Limb (tissue), 2 donors: ENCODE measurements around the gene EHD4.

Source experiments
- DNase-seq, 2 donors: peaks; one replicate each; pipeline ENCODE4 v3.0.0-alpha.2; 2016; ENCODE audit errors: extremely low spot score in 2 of 2

EHD4 gene

GRCh38 chr15:41994772-41995475, 22.6 kb upstream of the EHD4 start:
- DNase-seq = no peak

- no peak for DNase-seq
Measured at GRCh38 chr15:41994171-41994650, 21.9 kb upstream of the EHD4 start.

GRCh38 chr15:41993472-41994170, 21.3 kb upstream of the EHD4 start:
- DNase-seq = no peak

DNA sequence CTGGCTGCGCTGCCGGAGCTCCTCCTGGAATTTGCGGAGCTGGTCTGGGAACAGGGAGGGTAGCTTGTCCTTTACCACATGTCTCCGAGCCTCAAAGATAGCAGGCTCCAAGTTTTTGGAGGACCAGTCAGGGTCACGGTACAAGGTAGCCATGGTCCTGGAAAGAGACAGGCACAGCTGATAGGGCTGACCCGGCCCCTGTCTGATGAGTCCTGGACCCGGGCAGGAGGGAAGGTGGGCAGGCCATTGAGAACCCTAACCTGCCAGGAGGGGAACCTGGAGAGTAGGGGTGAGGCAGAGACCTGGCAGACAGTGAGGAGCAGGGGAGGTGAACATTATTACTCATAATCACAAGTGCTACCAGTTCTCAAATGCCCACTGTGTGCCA, 20.4 kb upstream of the EHD4 start:
- DNase-seq = no peak

GRCh38 chr15:41992151-41992802, 19.9 kb upstream of the EHD4 start:
- no peak for DNase-seq

DNA sequence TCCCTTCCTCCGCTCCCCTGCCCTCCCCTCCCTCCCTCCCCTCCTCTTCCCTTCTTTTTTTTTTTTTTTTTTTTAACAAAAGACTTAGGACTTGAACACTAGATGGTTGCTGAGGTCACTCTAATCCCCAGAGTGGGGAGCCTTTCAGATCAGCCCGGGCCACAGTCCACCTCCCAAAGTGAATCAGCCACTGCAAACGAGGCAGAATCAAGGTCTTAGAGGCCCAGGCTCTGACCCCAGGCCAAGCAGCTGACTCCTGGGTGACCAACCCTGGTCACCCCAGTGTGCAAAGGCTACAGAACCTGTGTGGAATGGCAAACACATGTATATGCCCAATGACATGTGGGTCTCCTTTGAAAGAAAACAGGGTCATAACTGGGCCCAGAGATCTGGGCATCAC, 18.3 kb upstream of the EHD4 start:
- no peak for DNase-seq

DNA sequence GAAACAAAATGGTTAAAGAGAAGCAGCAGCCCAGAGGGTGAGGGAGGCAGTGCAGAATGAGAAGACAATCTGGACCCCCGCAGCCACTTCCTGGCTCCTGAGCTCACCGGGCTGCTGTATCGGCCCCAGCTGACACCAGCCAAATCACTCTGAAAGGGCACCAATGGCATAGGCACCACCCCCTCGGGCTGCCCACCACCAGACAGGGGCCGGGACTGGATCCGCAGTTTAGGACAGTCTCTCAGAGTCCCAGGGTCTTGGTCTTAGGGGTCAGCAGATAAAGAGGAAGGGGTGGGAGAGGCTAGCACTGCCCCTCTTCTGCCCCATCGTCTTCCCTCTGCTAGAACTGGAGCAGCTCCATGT, 17.9 kb upstream of the EHD4 start:
- DNase-seq = no peak

GRCh38 chr15:41989573-41990242, 17.4 kb upstream of the EHD4 start:
- DNase-seq = peak; percentile 70 to 95

GRCh38 chr15:41988896-41989572, 16.7 kb upstream of the EHD4 start:
- DNase-seq = no peak

- DNase-seq = no peak
Measured at GRCh38 chr15:41987925-41988275, 15.5 kb upstream of the EHD4 start.

DNA sequence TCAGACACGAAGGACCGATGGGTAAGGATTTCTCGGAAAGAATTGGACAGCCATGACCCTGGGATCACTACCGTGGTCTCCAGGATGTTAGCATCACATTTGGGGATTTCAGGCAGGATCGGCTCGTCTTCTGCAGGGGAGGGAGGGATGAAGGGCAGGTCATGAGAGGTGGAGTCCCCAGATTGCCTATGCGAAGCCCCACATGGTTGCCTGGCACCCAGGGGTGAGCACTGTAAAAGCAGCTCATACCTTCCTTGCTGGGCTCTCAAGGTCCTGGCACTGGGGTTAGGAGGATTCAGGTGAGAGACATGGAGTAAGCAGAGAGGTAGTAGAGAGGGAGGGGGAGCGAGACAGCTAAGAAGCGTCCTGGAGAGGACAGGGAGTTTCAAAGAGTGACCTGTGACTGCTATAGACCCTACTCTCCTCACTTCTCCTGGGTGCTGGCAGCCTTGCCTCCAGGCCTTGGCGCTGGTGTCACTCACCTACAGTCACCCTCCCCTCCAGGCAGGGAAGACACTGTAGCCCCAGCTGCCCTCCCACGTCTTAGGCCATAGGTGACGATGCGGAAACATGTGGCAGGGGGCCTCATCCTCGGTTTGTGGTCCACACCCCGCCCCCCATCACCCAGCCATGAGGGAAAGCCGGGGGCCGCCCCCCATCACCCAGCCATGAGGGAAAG, 15.0 kb upstream of the EHD4 start:
- no peak for DNase-seq

- DNase-seq = no peak
Measured at GRCh38 chr15:41985236-41986160, 13.1 kb upstream of the EHD4 start.

DNA sequence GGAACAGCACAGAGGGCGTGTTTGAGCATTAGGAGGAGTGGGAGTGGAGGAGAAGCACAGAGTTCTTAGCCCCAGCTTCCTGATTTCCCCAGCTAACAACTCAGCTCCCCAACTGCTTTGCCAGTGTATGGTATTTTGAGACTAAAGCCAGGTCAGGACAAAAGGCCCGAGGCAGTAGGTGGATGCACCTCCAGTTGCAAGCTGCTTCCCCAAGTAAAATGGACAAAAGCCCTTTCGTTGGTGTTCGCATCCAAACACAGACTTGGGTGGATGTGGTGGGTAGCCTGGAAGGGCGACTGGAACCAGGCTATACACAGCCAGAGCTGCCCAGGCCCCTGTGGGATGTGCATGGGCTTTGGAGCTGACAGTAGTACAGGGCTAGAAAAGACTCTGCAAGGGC, 12.3 kb upstream of the EHD4 start:
- no peak for DNase-seq

DNA sequence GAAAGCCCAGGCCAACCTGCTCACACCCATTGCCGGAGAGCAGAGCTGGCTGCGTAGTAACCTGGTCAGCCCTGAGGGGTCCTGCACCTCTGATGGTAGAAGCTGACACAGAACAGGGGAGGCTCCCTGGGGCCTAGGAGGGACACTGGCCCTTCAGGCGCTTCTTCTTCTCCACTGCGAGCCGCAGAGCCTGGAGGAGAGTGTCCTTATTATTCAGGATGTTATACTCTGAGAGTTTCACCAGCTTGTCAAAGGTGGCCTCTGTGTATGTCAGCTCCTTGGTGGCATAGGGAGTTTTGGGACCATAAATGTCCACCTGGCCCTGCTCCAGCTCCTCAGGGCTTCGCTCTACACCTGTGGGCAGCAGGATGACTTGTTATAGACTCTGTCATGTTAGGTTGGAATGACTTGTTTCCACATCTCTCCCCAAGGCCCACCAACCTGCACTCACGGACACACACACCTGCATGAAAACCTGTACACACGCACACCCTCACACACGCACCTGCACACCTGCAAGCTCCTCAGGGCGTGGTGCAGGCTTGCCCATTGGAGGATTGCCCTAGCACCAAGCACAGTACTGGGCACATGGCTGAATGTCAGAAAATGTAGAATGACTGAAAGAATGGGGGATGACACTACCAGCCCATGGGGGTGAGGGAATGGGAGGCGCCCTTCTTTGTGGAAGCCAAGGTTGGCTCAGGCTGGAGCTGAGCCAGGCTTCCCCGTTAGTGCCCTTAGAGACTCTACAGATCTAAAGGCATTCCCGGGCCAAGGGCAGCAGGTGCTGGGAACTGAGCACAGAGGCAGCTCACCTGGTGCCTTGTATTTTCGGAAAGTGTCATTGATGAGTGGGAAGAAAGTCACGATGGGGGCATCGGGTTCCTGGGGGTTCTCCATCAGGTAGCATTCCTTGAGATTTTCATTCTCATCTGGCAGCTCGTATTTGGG, 11.5 kb upstream of the EHD4 start:
- DNase-seq = no peak

- DNase-seq = no peak
Measured at GRCh38 chr15:41983221-41983620, 10.9 kb upstream of the EHD4 start.

- DNase-seq = no peak
Measured at GRCh38 chr15:41982133-41982930, 10.0 kb upstream of the EHD4 start.

DNA sequence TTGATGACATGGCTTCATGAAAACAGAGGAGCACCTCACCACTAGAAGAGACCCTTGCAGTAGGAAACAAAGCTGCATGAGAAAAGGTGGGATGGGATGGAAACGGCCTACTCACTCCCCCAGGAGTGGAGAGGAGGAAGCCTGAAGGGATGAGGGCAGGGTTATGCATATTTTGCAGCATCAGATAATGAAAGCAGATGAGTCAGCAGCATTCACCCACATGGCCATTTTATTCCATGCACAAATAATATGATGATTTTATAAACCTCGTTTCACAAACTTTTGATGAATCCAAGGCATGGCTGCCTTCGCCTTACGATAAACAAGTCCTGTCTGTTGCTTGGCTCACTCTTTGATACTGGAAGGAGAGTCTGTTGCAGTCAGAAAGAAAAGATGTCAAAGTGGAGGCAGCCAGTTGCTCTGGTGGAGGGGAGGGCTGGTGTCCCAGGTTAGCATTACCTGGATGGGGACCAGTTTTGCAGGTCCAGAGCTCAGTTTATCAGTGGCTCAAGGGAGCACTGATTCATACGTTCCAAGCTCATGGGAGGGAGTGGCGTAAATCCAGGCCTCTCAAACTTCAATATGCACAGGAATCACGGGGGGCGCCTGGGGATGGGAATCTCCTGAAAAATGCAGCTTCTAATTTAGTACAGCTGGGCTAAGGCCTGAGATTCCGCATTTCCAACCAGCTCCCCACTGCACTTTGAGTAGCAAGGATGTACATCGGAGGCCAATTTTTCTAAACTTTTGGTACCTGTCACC, 9.2 kb upstream of the EHD4 start:
- DNase-seq = peak in 1 of 2 donors; percentile 28
